K562 (cell line): ENCODE data around the gene TMEM184A.

ENCODE experiments used
- CCAR2 ChIP-seq: fragments of 200-400 bp; formaldehyde crosslinking; IDR thresholded peaks from 2 replicates; pipeline ENCODE4 v1.6.1; 2017; ENCODE audit warnings: mild to moderate bottlenecking, low read depth, low read length
- FOXA1 ChIP-seq: fragments of 450-650 bp; IDR thresholded peaks from 2 replicates; pipeline ENCODE4 v1.6.1; 2016; ENCODE audit warnings: mild to moderate bottlenecking, borderline replicate concordance
- NFIX ChIP-seq: fragments of 250-450 bp; sonication (Bioruptor Pico); IDR thresholded peaks from 2 replicates; pipeline ENCODE4 v1.4.0; 2020; ENCODE audit warnings: low read depth, mild to moderate bottlenecking, moderate library complexity
- TGIF2 ChIP-seq: sonication (generic); formaldehyde crosslinking; IDR thresholded peaks from 2 replicates; pipeline ENCODE4 v1.8.1; 2022; ENCODE audit warnings: mild to moderate bottlenecking, missing genetic modification reagents, moderate library complexity
- ZNF143 ChIP-seq: sonication (generic); formaldehyde crosslinking; IDR thresholded peaks from 2 replicates; pipeline ENCODE4 v1.9.0; 2022; ENCODE audit warnings: mild to moderate bottlenecking, missing genetic modification reagents
- ZNF232 ChIP-seq: sonication (generic); formaldehyde crosslinking; IDR thresholded peaks from 2 replicates; pipeline ENCODE4 v1.8.0; 2022; ENCODE audit warnings: mild to moderate bottlenecking, missing genetic modification reagents
- ZNF444 ChIP-seq: fragments of 250-450 bp; sonication (Bioruptor Pico); IDR thresholded peaks from 2 replicates; pipeline ENCODE4 v1.4.0; 2020; ENCODE audit warnings: mild to moderate bottlenecking, moderate library complexity
- TF ChIP-seq, protein P1 (sequence below): fragments of 450-650 bp; IDR thresholded peaks from 2 replicates; pipeline ENCODE4 v1.6.1; 2016; ENCODE audit warnings: mild to moderate bottlenecking
- TF ChIP-seq, protein P2 (sequence below): fragments of 450-650 bp; IDR thresholded peaks from 2 replicates; pipeline ENCODE4 v1.6.1; 2016; ENCODE audit warnings: antibody characterized with exemption
- TF ChIP-seq, protein P3 (sequence below): sonication (generic); formaldehyde crosslinking; IDR thresholded peaks from 2 replicates; pipeline ENCODE4 v1.8.1; 2023; ENCODE audit warnings: mild to moderate bottlenecking, missing genetic modification reagents
- TF ChIP-seq, protein P4 (sequence below): sonication (generic); formaldehyde crosslinking; IDR thresholded peaks from 2 replicates; pipeline ENCODE4 v1.8.0; 2023; ENCODE audit warnings: mild to moderate bottlenecking, missing genetic modification reagents

DNA sequence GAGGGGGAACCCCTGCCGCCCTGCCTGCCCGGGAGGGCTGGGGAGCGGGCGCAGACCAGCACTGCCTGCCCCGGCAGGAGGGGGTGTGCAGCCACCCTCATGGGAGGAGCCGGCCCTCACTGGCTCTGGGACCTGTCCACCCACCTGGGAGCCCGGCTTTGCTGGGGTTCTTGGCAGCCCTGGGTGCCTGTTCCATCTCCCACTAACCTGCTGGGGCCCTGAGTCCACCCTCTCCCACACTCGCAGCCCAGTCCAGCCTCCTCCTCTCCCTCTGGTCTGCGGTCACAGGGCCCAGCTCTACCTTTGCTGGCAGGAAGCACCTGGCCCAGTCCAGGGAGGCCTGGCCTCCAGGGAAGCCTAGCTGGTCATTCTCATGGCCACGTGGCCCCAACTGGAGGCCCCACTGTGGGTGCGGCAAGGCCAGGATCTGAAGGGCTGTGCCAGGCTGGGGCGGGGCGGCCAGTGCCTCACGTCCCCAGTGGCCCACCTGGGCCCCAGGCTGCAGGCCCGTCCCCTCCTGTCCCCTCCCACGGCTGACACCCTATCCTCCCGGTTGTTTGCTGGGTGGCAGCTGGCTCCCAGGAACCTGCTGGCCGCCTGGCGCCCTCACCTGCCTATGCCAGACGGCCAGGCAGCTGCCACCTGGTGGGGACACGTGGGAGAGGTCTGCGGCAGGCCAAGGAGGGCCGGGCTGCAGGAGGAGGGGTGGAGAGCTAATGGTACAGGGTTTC, at the start of gene TMEM184A:
- TF ChIP-seq ZNF143 = no peak
- TF ChIP-seq, protein P1, sequence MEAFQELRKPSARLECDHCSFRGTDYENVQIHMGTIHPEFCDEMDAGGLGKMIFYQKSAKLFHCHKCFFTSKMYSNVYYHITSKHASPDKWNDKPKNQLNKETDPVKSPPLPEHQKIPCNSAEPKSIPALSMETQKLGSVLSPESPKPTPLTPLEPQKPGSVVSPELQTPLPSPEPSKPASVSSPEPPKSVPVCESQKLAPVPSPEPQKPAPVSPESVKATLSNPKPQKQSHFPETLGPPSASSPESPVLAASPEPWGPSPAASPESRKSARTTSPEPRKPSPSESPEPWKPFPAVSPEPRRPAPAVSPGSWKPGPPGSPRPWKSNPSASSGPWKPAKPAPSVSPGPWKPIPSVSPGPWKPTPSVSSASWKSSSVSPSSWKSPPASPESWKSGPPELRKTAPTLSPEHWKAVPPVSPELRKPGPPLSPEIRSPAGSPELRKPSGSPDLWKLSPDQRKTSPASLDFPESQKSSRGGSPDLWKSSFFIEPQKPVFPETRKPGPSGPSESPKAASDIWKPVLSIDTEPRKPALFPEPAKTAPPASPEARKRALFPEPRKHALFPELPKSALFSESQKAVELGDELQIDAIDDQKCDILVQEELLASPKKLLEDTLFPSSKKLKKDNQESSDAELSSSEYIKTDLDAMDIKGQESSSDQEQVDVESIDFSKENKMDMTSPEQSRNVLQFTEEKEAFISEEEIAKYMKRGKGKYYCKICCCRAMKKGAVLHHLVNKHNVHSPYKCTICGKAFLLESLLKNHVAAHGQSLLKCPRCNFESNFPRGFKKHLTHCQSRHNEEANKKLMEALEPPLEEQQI = no peak
- TF ChIP-seq ZNF444 (CRISPR knock-in tag) = no peak
- TF ChIP-seq NFIX = no peak
- no peak for TF ChIP-seq ZNF232 (CRISPR knock-in tag)
- TF ChIP-seq, protein P2, sequence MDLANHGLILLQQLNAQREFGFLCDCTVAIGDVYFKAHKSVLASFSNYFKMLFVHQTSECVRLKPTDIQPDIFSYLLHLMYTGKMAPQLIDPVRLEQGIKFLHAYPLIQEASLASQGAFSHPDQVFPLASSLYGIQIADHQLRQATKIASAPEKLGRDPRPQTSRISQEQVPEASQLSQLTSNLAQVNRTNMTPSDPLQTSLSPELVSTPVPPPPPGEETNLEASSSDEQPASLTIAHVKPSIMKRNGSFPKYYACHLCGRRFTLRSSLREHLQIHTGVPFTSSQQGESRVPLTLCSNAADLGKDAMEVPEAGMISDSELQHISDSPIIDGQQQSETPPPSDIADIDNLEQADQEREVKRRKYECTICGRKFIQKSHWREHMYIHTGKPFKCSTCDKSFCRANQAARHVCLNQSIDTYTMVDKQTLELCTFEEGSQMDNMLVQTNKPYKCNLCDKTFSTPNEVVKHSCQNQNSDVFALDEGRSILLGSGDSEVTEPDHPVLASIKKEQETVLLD = no peak
- no peak for TF ChIP-seq CCAR2
- TF ChIP-seq FOXA1 = no peak
- TF ChIP-seq, protein P3, sequence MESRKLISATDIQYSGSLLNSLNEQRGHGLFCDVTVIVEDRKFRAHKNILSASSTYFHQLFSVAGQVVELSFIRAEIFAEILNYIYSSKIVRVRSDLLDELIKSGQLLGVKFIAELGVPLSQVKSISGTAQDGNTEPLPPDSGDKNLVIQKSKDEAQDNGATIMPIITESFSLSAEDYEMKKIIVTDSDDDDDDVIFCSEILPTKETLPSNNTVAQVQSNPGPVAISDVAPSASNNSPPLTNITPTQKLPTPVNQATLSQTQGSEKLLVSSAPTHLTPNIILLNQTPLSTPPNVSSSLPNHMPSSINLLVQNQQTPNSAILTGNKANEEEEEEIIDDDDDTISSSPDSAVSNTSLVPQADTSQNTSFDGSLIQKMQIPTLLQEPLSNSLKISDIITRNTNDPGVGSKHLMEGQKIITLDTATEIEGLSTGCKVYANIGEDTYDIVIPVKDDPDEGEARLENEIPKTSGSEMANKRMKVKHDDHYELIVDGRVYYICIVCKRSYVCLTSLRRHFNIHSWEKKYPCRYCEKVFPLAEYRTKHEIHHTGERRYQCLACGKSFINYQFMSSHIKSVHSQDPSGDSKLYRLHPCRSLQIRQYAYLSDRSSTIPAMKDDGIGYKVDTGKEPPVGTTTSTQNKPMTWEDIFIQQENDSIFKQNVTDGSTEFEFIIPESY (CRISPR knock-in tag) = peak; percentile 94
- TF ChIP-seq, protein P4, sequence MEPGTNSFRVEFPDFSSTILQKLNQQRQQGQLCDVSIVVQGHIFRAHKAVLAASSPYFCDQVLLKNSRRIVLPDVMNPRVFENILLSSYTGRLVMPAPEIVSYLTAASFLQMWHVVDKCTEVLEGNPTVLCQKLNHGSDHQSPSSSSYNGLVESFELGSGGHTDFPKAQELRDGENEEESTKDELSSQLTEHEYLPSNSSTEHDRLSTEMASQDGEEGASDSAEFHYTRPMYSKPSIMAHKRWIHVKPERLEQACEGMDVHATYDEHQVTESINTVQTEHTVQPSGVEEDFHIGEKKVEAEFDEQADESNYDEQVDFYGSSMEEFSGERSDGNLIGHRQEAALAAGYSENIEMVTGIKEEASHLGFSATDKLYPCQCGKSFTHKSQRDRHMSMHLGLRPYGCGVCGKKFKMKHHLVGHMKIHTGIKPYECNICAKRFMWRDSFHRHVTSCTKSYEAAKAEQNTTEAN (CRISPR knock-in tag) = no peak
- TF ChIP-seq TGIF2 (CRISPR knock-in tag) = no peak
